NCI-H226 (cell line): ENCODE data around the gene CDKAL1.
A peak's percentile ranks its signal among the peaks of the same experiment; 100 is the strongest.
"Not testable (repeated sequence)": the region's sequence is repeated elsewhere in the genome, so short reads cannot be mapped to it uniquely, and the experiment has no call there.

Experiments
- DNase-seq: peaks from one replicate; pipeline ENCODE4 v3.0.0-alpha.2; 2015

The CDKAL1 gene

GRCh38 chr6:20715135-20715806 is 181.0 kb downstream of the CDKAL1 start:
- no peak for DNase-seq

GRCh38 chr6:20716865-20717264 is 182.6 kb downstream of the CDKAL1 start:
- DNase-seq, result no peak

GRCh38 chr6:20717743-20718142 is 183.5 kb downstream of the CDKAL1 start:
- no peak for DNase-seq

GRCh38 chr6:20718705-20719653 is 184.7 kb downstream of the CDKAL1 start:
- DNase-seq, result no peak

GRCh38 chr6:20719980-20720379 is 185.7 kb downstream of the CDKAL1 start:
- no peak for DNase-seq

- DNase-seq, result not testable (repeated sequence)
Measured at GRCh38 chr6:20721121-20721520, 186.9 kb downstream of the CDKAL1 start.

DNA sequence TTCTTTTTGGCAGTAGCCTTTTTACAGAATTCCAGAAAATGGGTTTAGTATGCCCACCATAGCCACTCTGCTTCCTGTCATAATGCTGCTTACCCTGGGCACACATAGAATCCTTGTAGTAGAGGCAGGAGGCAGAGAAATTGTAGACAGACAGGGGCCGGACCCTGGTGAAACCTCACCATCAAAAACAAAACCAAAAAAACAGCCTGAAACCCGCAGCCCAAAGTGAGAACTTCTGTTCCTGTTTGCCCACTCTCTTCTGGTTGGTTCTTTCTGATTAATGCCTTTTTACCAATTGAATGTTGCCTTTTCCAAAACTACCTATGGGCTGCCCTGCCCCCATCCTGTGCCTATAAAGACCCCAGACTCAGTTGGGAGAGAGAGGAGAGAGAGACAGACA is 188.2 kb downstream of the CDKAL1 start:
- no peak for DNase-seq

DNA sequence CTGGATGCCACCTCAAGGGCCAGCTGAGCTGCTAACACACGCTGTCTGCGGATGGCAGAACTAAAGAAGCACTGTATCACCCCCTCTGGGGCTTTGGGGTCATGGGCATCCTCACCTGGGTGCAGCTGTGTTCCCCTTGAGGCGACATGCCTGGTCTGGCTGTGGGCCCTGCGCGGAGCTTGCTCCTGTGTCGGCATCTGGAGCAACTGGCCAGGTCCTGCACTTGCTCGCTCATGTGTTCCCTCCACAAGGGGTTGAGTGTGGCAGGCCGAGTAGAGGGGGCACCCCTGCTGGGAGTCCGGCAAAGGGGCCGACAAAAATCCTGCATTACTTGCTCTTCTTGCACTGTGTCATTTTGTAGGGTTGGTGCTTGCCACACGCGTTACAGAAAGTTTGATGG is 189.0 kb downstream of the CDKAL1 start:
- no peak for DNase-seq

DNA sequence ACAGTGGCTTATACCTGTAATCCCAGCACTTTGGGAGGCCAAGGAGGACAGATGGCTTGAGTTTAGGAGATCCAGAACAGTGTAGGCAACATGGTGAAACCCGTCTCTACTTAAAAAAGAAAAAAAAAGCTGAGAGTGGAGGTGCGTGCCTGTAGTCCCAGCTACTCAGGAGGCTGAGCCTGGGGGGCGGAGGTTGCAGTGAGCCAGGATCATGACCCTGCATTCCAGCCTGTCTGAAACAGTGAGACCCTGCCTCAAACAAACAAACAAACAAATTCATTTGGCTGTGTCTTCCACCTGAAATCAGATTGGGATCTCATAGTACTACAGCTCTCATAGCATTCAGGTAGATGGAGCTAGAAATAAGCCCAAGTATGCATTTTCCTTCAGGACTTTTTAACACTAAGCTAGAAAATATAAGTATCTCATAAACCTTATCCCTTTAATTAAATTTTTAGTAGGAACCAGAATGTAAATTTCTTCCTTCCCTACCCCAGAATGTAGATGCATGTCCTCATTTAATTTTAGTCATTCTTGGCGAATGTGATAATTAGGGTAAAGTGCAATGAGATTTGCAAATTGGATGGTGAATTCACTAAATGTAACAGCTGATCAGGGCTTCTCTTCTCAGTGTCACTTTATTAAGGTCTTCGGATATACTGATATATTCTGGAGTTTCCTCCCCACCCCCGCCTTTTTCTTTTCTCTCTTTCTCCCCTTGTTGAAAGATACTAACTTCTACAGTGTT is 190.4 kb downstream of the CDKAL1 start:
- no peak for DNase-seq

DNA sequence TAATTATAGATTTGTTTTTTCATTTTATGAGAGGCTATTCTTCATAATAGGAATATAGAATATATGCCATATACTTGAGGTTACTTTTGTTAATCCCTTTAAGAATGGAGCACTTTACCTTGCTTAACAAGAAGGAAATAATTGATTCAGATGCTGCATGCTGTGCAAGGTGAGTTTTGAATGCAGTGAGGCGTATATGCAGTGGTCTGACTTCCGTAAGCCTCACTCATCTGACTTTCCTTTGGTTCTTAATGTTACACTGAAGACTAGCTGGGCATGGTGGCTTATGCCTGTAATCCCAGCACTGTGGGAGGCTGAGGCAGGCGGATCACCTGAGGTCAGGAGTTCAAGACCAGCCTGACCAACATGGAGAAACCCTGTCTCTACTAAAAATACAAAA is 191.0 kb downstream of the CDKAL1 start:
- DNase-seq, result not testable (repeated sequence)

DNA sequence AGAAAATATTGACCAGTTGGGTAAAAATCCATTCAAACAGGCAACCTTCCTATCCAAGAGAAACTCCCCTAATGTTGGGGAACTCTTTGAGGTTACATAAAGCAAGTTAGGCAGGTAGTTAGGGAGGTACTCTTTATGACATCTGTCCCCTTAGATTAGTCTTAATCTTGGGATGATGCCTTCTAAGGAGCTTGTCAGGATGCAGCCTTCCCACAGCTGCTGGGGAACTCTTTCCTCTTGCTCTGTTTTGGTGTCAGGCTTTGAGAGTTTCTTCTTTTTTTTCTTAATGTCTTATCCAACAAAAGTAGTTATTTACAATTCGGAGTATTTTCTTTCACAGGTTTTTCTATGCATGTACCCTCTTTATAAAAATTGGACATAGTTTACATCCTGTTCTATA is 194.8 kb downstream of the CDKAL1 start:
- DNase-seq, result no peak

DNA sequence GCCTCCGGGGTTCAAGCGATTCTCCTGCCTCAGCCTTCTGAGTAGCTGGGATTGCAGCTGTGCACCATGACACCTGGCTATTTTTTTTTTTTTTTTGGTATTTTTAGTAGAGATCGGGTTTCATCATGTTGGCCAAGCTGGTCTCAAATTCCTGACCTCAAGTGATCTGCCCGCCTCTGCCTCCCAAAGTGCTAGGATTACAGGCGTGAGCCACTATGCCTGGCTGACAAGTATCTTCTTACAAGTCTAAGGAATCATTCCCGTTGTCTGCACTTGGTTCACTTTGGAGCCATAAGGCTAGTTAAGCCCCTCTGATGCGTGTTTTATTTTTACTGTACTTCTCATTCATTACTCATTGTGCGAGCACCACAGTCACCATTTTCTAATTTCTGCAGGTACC is 198.1 kb downstream of the CDKAL1 start:
- DNase-seq, result not testable (repeated sequence)

DNA sequence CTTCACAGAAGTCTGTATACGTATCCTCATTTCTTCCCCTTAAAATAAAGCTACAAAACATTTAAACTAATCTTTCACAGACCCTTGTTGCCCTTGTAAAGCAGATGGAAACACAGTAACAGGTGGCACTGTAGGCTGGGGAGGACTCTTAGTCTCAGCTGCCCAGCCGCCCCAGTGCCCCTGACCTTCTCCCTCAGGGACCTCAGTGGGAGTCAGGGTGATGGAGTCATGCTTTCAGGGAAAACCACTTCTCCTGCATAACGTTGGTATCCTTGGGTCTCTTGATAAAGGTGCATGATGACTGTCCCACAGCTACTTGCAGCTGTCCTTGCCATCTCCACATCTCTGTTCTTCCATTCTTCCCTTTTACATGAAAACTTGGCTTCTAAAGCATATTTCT is 198.6 kb downstream of the CDKAL1 start:
- DNase-seq, result no peak

DNA sequence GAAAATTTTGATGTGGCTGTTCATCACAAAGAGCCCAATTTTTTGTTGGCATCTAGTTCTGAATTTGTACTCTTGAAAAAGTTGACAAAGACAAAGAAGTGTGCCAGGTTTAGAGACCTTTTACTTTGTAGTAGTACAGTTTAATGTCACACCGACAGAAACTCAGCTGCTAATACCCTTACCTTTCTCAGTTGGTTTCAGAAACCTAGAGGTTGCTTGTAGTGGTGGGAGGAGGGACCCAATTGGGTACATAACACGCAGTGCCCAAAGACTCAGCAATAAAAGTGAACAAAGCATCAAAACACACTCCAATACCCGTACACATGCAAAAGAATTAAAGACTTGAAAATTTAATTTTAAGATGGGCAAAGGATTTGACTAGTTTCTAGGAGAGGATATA is 203.7 kb downstream of the CDKAL1 start:
- DNase-seq, result no peak

- DNase-seq, result no peak
Measured at GRCh38 chr6:20740088-20740487, 205.8 kb downstream of the CDKAL1 start.

DNA sequence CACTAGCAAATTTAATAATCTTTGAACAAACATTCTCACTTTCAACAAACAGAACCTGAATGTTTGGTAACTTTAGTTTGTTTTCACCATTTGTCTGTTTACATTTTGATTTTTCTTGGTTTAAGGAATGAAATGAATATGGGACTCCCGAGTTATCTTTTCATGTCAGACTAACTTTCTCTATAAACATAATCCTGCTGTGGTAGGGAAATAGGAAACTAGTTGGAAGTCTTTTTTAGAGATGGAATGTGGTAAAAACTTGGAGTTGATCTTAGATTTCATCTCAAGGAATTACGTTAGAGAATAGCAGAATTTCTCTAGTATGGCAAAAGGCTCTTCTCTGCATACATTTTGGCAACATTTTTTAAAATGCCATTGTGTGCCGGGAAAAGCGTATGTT is 206.5 kb downstream of the CDKAL1 start:
- no peak for DNase-seq

GRCh38 chr6:20741490-20741889 is 207.2 kb downstream of the CDKAL1 start:
- DNase-seq, result no peak

DNA sequence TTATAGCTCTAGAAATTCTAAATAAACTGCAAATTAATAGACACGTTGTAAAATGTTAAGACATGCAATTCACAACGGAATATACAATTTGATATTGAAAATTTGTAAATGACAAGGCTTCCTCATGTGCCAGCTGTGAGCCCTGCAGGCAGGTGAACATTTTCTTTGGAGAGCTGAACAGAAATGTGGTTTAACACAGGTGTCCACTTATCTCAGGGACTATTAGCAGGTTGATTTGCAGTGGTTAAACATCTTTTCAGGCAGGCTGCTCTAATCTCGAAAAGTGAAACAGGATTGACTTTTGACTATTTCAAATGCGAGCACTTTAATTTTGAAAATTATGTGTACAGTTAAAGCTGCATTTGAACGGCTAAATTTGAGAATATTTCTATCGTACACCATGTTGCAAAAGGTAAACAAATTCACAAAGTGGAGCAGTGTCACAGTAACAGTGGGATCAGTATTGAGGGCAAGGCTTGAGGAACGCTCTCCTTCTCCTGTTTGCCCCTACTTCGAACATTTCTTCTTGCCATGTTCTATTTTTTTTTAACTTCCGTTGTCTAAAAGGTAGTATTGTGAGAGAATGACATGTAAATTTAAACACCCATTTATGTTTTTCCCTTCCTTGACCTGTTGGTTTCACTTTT is 210.8 kb downstream of the CDKAL1 start:
- no peak for DNase-seq

DNA sequence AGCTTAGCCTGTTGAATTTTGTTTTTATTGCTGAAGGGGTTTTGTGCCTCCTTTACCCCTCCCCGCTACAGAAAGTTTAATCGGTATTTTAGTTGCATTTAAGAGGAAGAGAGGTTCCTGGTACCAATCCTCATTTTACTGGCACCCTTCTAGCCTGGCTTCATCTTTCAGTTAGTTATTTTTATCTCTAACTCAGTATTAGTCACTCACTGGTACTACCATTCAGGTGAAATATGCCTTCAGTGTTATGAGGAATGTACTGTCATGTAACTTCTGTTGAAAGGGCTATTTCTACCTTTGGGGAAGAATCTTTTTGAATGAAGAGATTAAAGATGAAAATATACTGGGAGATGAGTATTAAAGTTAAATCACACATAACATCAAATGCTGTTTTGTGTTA is 211.8 kb downstream of the CDKAL1 start:
- peak; percentile 68 for DNase-seq

GRCh38 chr6:20746805-20747558 is 212.7 kb downstream of the CDKAL1 start:
- DNase-seq, result no peak

DNA sequence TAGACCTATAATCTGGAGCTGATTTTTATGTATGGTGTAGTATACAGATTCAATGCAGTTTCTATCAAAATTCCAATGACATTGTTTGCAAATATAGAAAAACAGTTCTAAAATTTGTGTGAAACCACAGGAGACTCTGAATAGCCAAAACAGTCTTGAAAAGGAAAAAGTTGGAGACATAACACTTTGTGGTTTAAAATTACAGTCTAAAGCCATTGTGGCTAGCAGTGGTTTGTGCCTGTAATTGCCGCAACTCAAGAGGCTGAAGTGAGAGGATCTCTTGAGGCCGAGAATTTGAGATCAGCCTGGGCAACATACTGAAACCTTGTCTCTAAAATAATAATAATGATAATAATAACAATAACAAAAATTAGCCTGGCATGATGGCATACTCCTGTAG is 213.7 kb downstream of the CDKAL1 start:
- DNase-seq, result no peak

DNA sequence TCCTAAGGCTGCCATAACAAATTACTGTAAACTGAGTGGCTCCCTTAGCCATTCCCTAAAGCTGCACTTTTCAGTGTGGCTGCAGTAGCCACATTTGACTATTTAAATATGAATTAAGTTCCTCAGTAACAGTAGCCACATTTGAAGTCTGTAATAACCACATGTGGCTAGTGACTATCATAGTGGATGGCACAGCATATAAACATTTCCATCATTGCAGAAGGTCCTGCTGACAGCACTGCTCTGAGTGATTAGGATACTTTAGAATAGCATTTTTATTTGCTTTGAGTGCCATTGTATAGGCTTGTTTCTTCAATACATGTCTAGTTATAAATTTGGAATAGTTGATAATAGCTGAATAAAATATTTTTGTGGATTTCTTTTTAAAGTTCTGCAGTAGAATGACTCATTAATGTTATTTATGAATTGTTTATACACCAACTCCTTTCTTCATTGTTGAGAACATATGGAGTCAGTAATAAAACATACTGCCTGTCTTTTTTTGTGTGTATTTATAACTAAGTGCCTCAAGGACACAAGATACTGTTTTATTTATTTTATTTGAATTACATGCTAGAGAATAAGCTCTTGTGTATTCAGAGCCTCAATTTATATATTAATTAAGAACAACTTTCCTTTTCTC is 217.2 kb downstream of the CDKAL1 start:
- no peak for DNase-seq
